HCT116 (cell line): ENCODE data around the gene CHTF8. TPM values are rescaled to one million over a fixed set of nuclear protein-coding genes. Genes with fewer than 3 reads are reported as not detected.

Experiments
- ATAC-seq: fragments of 200-7000 bp; cut with Tn5 transposase; 2 replicates; pipeline ENCODE4 v1.9.1; 2020; ENCODE audit warnings: mild to moderate bottlenecking, moderate library complexity
- BruUV-seq: library from RNA; stranded (reverse); fragments of 400-500 nt; replicated peaks from 2 replicates; lab custom pipeline; 2021; lab: Mats Ljungman, UMichigan
- CTCF ChIA-PET: fragments of 300-600 bp; sonication (Branson Sonifier 250); formaldehyde crosslinking; loops from one replicate; lab custom pipeline; 2021; ENCODE audit warnings: antibody characterized with exemption; lab: Charles Lee
- POLR2A ChIA-PET: fragments of 300-600, 350-600 bp; sonication (Branson Sonifier 250); formaldehyde crosslinking; loops from one replicate; lab custom pipeline; 2021; ENCODE audit warnings: antibody characterized with exemption; lab: Charles Lee
- RAD21 ChIA-PET, 2 experiments: fragments of 300-600 bp; sonication (Branson Sonifier 250); formaldehyde crosslinking; loops; one replicate each; lab custom pipeline; 2023; ENCODE audit warnings: low total read pairs in 2 of 2; ENCODE audit not compliant: uncharacterized antibody in 2 of 2, unreplicated experiment in 2 of 2, low non-redundant PET in 1 of 2; lab: Charles Lee
- DNase-seq: peaks from one replicate; pipeline ENCODE4 v3.0.0-alpha.2; 2010; ENCODE audit warnings: low read depth, low spot score
- H2AFZ ChIP-seq: fragments of 200-600 bp; shearing (Covaris generic), sonication (generic); 2 replicates; pipeline ENCODE4 v1.6.1; 2017; ENCODE audit warnings: low read depth, mixed run types, mixed read lengths, antibody characterized with exemption, low read length; ENCODE audit not compliant: poor library complexity, severe bottlenecking
- H3K27ac ChIP-seq: 2 replicates; pipeline ENCODE4 v1.5.1; 2012; ENCODE audit warnings: low read depth, low read length
- H3K27me3 ChIP-seq: fragments of 200-600 bp; sonication (generic); 2 replicates; pipeline ENCODE4 v1.6.1; 2016; ENCODE audit warnings: mixed run types, low read length, mixed read lengths; ENCODE audit not compliant: insufficient read depth
- H3K36me3 ChIP-seq, 2 experiments: fragments of 200-500 bp in 1 of 2; fragments of 200-600 bp in 1 of 2; sonication (Bioruptor generic) in 1 of 2; sonication (generic) in 1 of 2; 2 replicates each; pipeline versions ENCODE4 v1.5.1 to v1.6.1; 2014 to 2016; ENCODE audit warnings: low read length in 2 of 2, inconsistent platforms in 1 of 2, mixed read lengths in 1 of 2, mixed run types in 1 of 2; ENCODE audit not compliant: insufficient read depth in 2 of 2, control insufficient read depth in 1 of 2
- H3K4me1 ChIP-seq, 2 experiments: fragments of 200-600 bp in 1 of 2; sonication (generic) in 1 of 2; 2 replicates each; pipeline versions ENCODE4 v1.5.1 to v1.6.1; 2012 to 2017; ENCODE audit warnings: low read length in 2 of 2, inconsistent platforms in 1 of 2, mild to moderate bottlenecking in 1 of 2, mixed read lengths in 1 of 2, mixed run types in 1 of 2, moderate library complexity in 1 of 2; ENCODE audit not compliant: insufficient read depth in 2 of 2, control insufficient read depth in 1 of 2
- H3K4me2 ChIP-seq: fragments of 200-600 bp; sonication (generic); 2 replicates; pipeline ENCODE4 v1.6.1; 2017; ENCODE audit warnings: mixed run types, low read length, mixed read lengths
- H3K4me3 ChIP-seq, 2 experiments: fragments of 200-600 bp in 1 of 2; sonication (generic) in 1 of 2; replicated peaks in 1 of 2; 2 replicates each; pipeline ENCODE4 v1.5.1; 2011 to 2016; ENCODE audit warnings: low read length in 2 of 2, control low read depth in 1 of 2, low read depth in 1 of 2, mild to moderate bottlenecking in 1 of 2, mixed read lengths in 1 of 2, mixed run types in 1 of 2
- H3K79me2 ChIP-seq: fragments of 200-600 bp; sonication (generic); 2 replicates; pipeline ENCODE4 v1.6.1; 2017; ENCODE audit warnings: mild to moderate bottlenecking, mixed run types, low read length, moderate library complexity, mixed read lengths; ENCODE audit not compliant: insufficient read depth
- H3K9ac ChIP-seq: fragments of 200-600 bp; sonication (generic); 2 replicates; pipeline ENCODE4 v1.6.1; 2016; ENCODE audit warnings: low read length, mixed read lengths
- H3K9me2 ChIP-seq: fragments of 200-600 bp; sonication (generic), shearing (Covaris generic); 2 replicates; pipeline ENCODE4 v1.6.1; 2017; ENCODE audit warnings: mixed run types, mild to moderate bottlenecking, moderate library complexity; ENCODE audit not compliant: insufficient read depth
- H3K9me3 ChIP-seq, 2 experiments: fragments of 200-500 bp in 1 of 2; fragments of 200-600 bp in 1 of 2; sonication (Bioruptor generic) in 1 of 2; sonication (generic) in 1 of 2; 2 replicates each; pipeline ENCODE4 v1.6.1; 2014 to 2017; ENCODE audit warnings: low read length in 2 of 2, mixed read lengths in 2 of 2, inconsistent platforms in 1 of 2, low read depth in 1 of 2, mild to moderate bottlenecking in 1 of 2, mixed run types in 1 of 2, moderate library complexity in 1 of 2; ENCODE audit not compliant: control insufficient read depth in 1 of 2, insufficient read depth in 1 of 2
- H4K20me1 ChIP-seq: fragments of 200-600 bp; sonication (generic), shearing (Covaris generic); 2 replicates; pipeline ENCODE4 v1.6.1; 2017; ENCODE audit warnings: mixed run types, mild to moderate bottlenecking, moderate library complexity; ENCODE audit not compliant: insufficient read depth
- ATF3 ChIP-seq: IDR thresholded peaks from 2 replicates; pipeline ENCODE4 v1.6.1; 2012
- CTCF ChIP-seq, 3 experiments: fragments of 200-600 bp in 1 of 3; sonication (generic) in 1 of 3; IDR thresholded peaks in 2 of 3; conservative IDR thresholded peaks in 1 of 3; 2 replicates each; pipeline ENCODE4 v1.5.1; 2012 to 2017; ENCODE audit warnings: low read depth in 2 of 3, low read length in 2 of 3, antibody characterized with exemption in 1 of 3, borderline replicate concordance in 1 of 3, control low read depth in 1 of 3, mild to moderate bottlenecking in 1 of 3, mixed read lengths in 1 of 3, mixed run types in 1 of 3, moderate library complexity in 1 of 3; ENCODE audit not compliant: insufficient read depth in 1 of 3
- EGR1 ChIP-seq: IDR thresholded peaks from 2 replicates; pipeline ENCODE4 v1.6.1; 2012; ENCODE audit warnings: low read depth
- EZH2 ChIP-seq: fragments of 200-600 bp; sonication (generic); IDR thresholded peaks from 2 replicates; pipeline ENCODE4 v1.6.1; 2017; ENCODE audit warnings: antibody characterized with exemption, mixed run types
- EZH2phosphoT487 ChIP-seq: fragments of 200-600 bp; IDR thresholded peaks from 2 replicates; pipeline ENCODE4 v1.6.1; 2018; ENCODE audit warnings: antibody characterized with exemption, borderline replicate concordance
- REST ChIP-seq: IDR thresholded peaks from 2 replicates; pipeline ENCODE4 v1.6.1; 2012; ENCODE audit warnings: low read depth
- TCF7L2 ChIP-seq: IDR thresholded peaks from 2 replicates; pipeline ENCODE4 v1.7.0; 2011; ENCODE audit warnings: borderline replicate concordance, inconsistent platforms; ENCODE audit not compliant: insufficient read depth, insufficient read length; ENCODE audit errors: extremely low read depth
- ZFX ChIP-seq: fragments of 450-650 bp; IDR thresholded peaks from 2 replicates; pipeline ENCODE4 v1.6.1; 2017
- intact Hi-C: fragments of 100-400 bp; cut with micrococcal nuclease; formaldehyde crosslinking; loops from 2 replicates; pipeline ENCODE4 v1.10.0; 2022
- total RNA-seq: library from RNA; stranded (reverse); gene quantifications from one replicate; pipeline ENCODE4 v1.2.1, GENCODE V29; 2021; ENCODE audit not compliant: unreplicated experiment

CHTF8 gene
- total RNA-seq, 1 experiment from 2014 or later: 184 TPM

GRCh38 chr16:69100071-69100691, 32.2 kb downstream of the CHTF8 start:
- Histone ChIP-seq H3K4me2 (no peak overlapping the region), H3K4me1 (peaks cover 19 to 43% of the 10 kb centered on the region in 2 experiments), H2AFZ (no peak overlapping the region), H4K20me1 (no peaks in the 10 kb centered on the region), H3K79me2 (no peaks in the 10 kb centered on the region), H3K36me3 (no peaks in the 10 kb centered on the region), H3K9ac (no peak overlapping the region), H3K9me2 (no peaks in the 10 kb centered on the region), H3K9me3 (no peaks in the 10 kb centered on the region), H3K27me3 (no peaks in the 10 kb centered on the region), H3K27ac (no peak overlapping the region), H3K4me3 (no peak overlapping the region)
- BruUV-seq: no TSS peak
- RAD21 ChIA-PET: interaction anchor here in 1 of 2 experiments (0.6 kb wide), 1 partner anchor 21 kb away, joined by 7 read pairs; no protein-coding TSS in a partner anchor
- intact Hi-C loops: no loop called here
- ATAC-seq (no peak), DNase-seq (no peak)
- CTCF ChIA-PET: interaction anchor here (2.4 kb wide), 1 partner anchor 13 kb away, joined by 8 read pairs; no protein-coding TSS in a partner anchor
- TF ChIP-seq REST: no peak
- TF ChIP-seq EZH2: no peak
- no peak for TF ChIP-seq ATF3
- no peak for TF ChIP-seq TCF7L2
- TF ChIP-seq CTCF (IDR thresholded peaks at IDR 0.05 in 2 of 3, conservative IDR thresholded peaks at IDR 0.05 in 1 of 3; ENCODE audit: borderline replicate concordance in 1 of 3, insufficient read depth in 1 of 3, low read depth in 2 of 3, low read length in 2 of 3): no peak
- no peak for TF ChIP-seq EZH2phosphoT487
- TF ChIP-seq ZFX: no peak
- no peak for TF ChIP-seq EGR1
- POLR2A ChIA-PET: interaction anchor here (0.7 to 1.7 kb wide), 2 partner anchors 15 to 28 kb away, joined by 3 read pairs; no protein-coding TSS in a partner anchor
